ENCODE measurements around the gene NDUFA11.

GRCh38 chr19:5880604-5881078 lies 22.9 kb downstream of the NDUFA11 start:
- no peak for TF ChIP-seq CTCF (conservative IDR thresholded peaks at IDR 0.05; ENCODE audit: low read length)
- no peak for TF ChIP-seq EZH2phosphoT487 (IDR thresholded peaks at IDR 0.05; ENCODE audit: borderline replicate concordance, low read depth, low read length)

Measured in OCI-LY7 (cell line).